Activated B cell treated with CpG ODN at 0.5 μM for 24 hours (primary cell): ENCODE measurements around the gene ARHGAP26. TPM values are rescaled to one million over a fixed set of nuclear protein-coding genes. Genes with fewer than 3 reads are reported as not detected.

Experiments used
- ATAC-seq: fragments of 200-7000 bp; cut with Tn5 transposase; one replicate; pipeline ENCODE4 v1.10.0; 2021; ENCODE audit warnings: low read depth, mild to moderate bottlenecking, moderate library complexity
- CTCF ChIA-PET: fragments of 350-600 bp; sonication (Branson Sonifier 250); formaldehyde crosslinking; loops from one replicate; lab custom pipeline; 2021; ENCODE audit warnings: antibody characterized with exemption; lab: Charles Lee
- POLR2A ChIA-PET: fragments of 350-600 bp; sonication (Branson Sonifier 250); formaldehyde crosslinking; loops from one replicate; lab custom pipeline; 2021; ENCODE audit warnings: antibody characterized with exemption; lab: Charles Lee
- DNase-seq: peaks from one replicate; pipeline ENCODE4 v3.0.0; 2022
- H3K27ac Mint-ChIP-seq: one replicate; pipeline ENCODE4 v1.8.0; 2020; ENCODE audit warnings: mixed read lengths
- H3K27me3 Mint-ChIP-seq: one replicate; pipeline ENCODE4 v1.8.0; 2021; ENCODE audit warnings: mixed read lengths
- H3K36me3 Mint-ChIP-seq: one replicate; pipeline ENCODE4 v1.8.0; 2021; ENCODE audit warnings: low read depth, mixed read lengths
- H3K4me1 Mint-ChIP-seq: one replicate; pipeline ENCODE4 v1.8.0; 2021; ENCODE audit warnings: mixed read lengths
- H3K4me3 Mint-ChIP-seq: one replicate; pipeline ENCODE4 v1.8.0; 2020; ENCODE audit warnings: mild to moderate bottlenecking, mixed read lengths
- H3K9me3 Mint-ChIP-seq: one replicate; pipeline ENCODE4 v1.8.0; 2020; ENCODE audit warnings: mixed read lengths
- intact Hi-C: fragments of 100-400 bp; cut with micrococcal nuclease; formaldehyde crosslinking; loops from one replicate; pipeline ENCODE4 v1.15.1; 2024
- total RNA-seq: library from RNA; stranded (reverse); gene quantifications from 2 replicates; pipeline ENCODE4 v1.2.3, GENCODE V29; 2022
- TF ChIP-seq, protein P1 (sequence below): fragments of 200-600 bp; IDR thresholded peaks from one replicate; pipeline ENCODE4 v1.8.0; 2022; ENCODE audit warnings: antibody characterized with exemption, mild to moderate bottlenecking

ARHGAP26 gene
- total RNA-seq, 1 donor from 2014 or later = 20.9 TPM

DNA sequence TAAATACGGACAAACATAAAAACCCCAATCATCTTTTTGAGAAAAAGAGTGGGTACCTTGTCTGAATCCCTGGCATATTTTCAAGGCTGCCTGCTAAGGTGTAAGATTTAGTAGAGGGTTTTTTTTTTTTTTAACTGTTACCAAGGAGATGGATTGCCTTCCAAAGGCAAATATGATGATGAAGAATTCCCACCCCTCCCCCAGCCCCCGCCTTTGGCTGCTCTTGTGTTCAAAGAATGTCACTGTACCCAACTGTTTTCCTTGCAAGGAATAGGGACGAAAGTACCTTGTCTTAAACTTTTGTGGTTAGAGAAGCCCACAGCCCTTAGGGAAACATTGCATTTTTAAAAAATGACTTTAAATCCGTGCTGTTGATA is 31.3 kb downstream of the ARHGAP26 start:
- TF ChIP-seq, protein P1, sequence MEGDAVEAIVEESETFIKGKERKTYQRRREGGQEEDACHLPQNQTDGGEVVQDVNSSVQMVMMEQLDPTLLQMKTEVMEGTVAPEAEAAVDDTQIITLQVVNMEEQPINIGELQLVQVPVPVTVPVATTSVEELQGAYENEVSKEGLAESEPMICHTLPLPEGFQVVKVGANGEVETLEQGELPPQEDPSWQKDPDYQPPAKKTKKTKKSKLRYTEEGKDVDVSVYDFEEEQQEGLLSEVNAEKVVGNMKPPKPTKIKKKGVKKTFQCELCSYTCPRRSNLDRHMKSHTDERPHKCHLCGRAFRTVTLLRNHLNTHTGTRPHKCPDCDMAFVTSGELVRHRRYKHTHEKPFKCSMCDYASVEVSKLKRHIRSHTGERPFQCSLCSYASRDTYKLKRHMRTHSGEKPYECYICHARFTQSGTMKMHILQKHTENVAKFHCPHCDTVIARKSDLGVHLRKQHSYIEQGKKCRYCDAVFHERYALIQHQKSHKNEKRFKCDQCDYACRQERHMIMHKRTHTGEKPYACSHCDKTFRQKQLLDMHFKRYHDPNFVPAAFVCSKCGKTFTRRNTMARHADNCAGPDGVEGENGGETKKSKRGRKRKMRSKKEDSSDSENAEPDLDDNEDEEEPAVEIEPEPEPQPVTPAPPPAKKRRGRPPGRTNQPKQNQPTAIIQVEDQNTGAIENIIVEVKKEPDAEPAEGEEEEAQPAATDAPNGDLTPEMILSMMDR = no peak
- peak overlapping the region; percentile 84 for H3K27ac Mint-ChIP-seq
- no peak for DNase-seq
- intact Hi-C loops = loop anchor here (2.0 to 10.0 kb wide), 4 partner anchors 21 to 577 kb away; partner anchors contain the start of gene ARHGAP26
- no peaks in the 10 kb centered on the region for H3K36me3 Mint-ChIP-seq
- H3K9me3 Mint-ChIP-seq = no peaks in the 10 kb centered on the region
- peaks cover 58% of the 10 kb centered on the region for H3K4me1 Mint-ChIP-seq
- ChIA-PET POLR2A (interaction anchor here (1.2 to 2.1 kb wide), 2 partner anchors 7 to 31 kb away, joined by 5 to 18 read pairs; partner anchors contain the start of gene ARHGAP26), CTCF (interaction anchor here (2.1 kb wide), 1 partner anchor 31 kb away, joined by 6 read pairs; the partner anchor contains the start of gene ARHGAP26)
- ATAC-seq = no peak
- H3K27me3 Mint-ChIP-seq = no peaks in the 10 kb centered on the region
- no peak overlapping the region for H3K4me3 Mint-ChIP-seq

DNA sequence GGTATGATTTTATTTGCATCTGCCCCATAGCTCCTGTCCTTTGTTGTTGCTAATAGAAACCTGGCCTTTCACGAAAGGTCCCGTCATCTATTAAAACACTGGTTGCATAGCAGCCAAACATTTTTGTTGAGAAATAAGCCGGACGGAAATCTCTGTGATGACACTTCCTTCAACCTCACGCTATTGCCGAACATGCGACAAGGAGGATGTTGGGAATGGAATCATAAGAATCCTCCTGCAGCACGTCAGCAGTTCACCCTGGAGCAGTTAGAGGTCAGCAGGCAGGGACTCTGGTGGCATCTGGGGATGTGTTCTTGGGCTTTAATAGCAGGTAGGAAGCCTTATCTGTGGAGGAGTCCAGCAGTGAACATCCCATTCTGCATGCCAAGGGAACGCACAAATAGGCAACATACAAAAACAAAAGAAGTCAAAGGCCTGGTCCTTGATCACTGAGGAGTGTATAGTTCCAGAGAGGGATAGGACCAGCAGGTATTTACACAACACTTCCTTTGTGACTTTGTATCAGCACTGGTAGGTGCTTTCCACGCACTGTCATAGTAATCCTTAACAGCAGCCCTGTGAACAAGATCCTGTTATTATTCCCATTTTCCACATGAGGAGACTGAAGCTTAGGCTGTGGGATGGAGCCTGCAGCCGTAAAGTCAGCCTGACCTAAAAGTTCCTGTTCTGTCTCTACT is 33.4 kb downstream of the ARHGAP26 start:
- TF ChIP-seq, protein P1 = no peak
- Mint-ChIP-seq H3K4me1 (peaks cover 53% of the 10 kb centered on the region), H3K36me3 (no peaks in the 10 kb centered on the region), H3K9me3 (no peaks in the 10 kb centered on the region), H3K4me3 (no peak overlapping the region), H3K27me3 (no peaks in the 10 kb centered on the region), H3K27ac (no peak overlapping the region)
- intact Hi-C loops = loop anchor here (5.0 to 10.0 kb wide), 2 partner anchors 44 to 579 kb away; no protein-coding TSS in a partner anchor
- CTCF ChIA-PET = no interaction called here
- POLR2A ChIA-PET = no interaction called here
- no peak for ATAC-seq
- no peak for DNase-seq

- H3K4me1 Mint-ChIP-seq = peaks cover 50% of the 10 kb centered on the region
- TF ChIP-seq, protein P1 = no peak
- H3K9me3 Mint-ChIP-seq = no peaks in the 10 kb centered on the region
- H3K27me3 Mint-ChIP-seq = no peaks in the 10 kb centered on the region
- ChIA-PET POLR2A (no interaction called here), CTCF (no interaction called here)
- peak overlapping the region; percentile 2 for H3K27ac Mint-ChIP-seq
- H3K4me3 Mint-ChIP-seq = no peak overlapping the region
- intact Hi-C loops = loop anchor here (10.0 kb wide), 1 partner anchor 581 kb away; no protein-coding TSS in a partner anchor
- no peaks in the 10 kb centered on the region for H3K36me3 Mint-ChIP-seq
- ATAC-seq (no peak), DNase-seq (no peak)
Measured at GRCh38 chr5:142805339-142805738, 35.2 kb downstream of the ARHGAP26 start.

- Mint-ChIP-seq H3K27me3 (no peaks in the 10 kb centered on the region), H3K36me3 (no peaks in the 10 kb centered on the region), H3K4me1 (peaks cover 38% of the 10 kb centered on the region), H3K9me3 (no peaks in the 10 kb centered on the region), H3K27ac (no peak overlapping the region), H3K4me3 (no peak overlapping the region)
- intact Hi-C loops = loop anchor here (1.0 to 10.0 kb wide), 2 partner anchors 12 to 582 kb away; no protein-coding TSS in a partner anchor
- DNase-seq = no peak
- ChIA-PET POLR2A (interaction anchor here (1.7 kb wide), 1 partner anchor 8 kb away, joined by 6 read pairs; no protein-coding TSS in a partner anchor), CTCF (interaction anchor here (1.0 kb wide), 1 partner anchor 58 kb away, joined by 4 read pairs; no protein-coding TSS in a partner anchor)
- TF ChIP-seq, protein P1 = no peak
- peak; percentile 9 for ATAC-seq
Measured at GRCh38 chr5:142806841-142807267, 36.7 kb downstream of the ARHGAP26 start.

DNA sequence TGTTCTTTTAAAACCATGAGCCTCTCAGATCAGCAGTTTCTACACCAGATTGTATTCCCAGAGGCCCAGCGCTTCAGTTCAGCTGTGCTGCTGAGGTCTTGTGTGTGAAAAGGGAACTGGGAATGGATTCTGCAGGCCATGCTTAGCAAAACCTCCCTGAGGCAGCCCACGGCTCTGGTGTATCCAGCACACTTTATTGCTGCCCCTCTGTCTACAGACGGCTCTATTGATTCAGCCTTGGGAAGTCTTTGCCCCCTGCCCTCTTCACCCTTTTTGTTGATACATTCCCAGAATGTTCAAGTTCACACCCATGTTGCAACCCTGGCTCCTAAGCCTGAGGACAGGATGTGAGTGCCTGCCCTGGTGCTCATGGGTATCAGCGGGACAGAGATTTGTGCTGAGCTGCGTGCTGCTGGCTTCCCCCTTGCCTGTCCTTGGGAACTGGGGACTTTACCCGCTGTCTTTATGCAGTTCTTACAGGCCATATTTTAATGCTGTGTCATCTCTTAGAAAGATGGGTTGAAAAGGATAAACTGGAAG is 37.3 kb downstream of the ARHGAP26 start:
- Mint-ChIP-seq H3K4me1 (peaks cover 39% of the 10 kb centered on the region), H3K27ac (peak overlapping the region; percentile 61), H3K9me3 (no peaks in the 10 kb centered on the region), H3K27me3 (no peaks in the 10 kb centered on the region), H3K4me3 (peak overlapping the region; percentile 55), H3K36me3 (no peaks in the 10 kb centered on the region)
- ChIA-PET POLR2A (interaction anchor here (1.7 kb wide), 1 partner anchor 8 kb away, joined by 6 read pairs; no protein-coding TSS in a partner anchor), CTCF (interaction anchor here (1.0 to 1.4 kb wide), 2 partner anchors 9 to 59 kb away, joined by 4 to 6 read pairs; no protein-coding TSS in a partner anchor)
- intact Hi-C loops = loop anchor here (1.0 to 10.0 kb wide), 2 partner anchors 12 to 583 kb away; no protein-coding TSS in a partner anchor
- DNase-seq = no peak
- peak; percentile 87 for ATAC-seq
- TF ChIP-seq, protein P1 = no peak
